Nephron (organoid): ENCODE results near the gene MYO1D.

Experiments used
- H3K27ac Mint-ChIP-seq, 3 experiments: 2 replicates each; pipeline ENCODE4 v1.8.0; 2020; ENCODE audit warnings: mixed read lengths in 3 of 3, mild to moderate bottlenecking in 2 of 3, moderate library complexity in 1 of 3
- H3K27me3 Mint-ChIP-seq: 2 replicates; pipeline ENCODE4 v1.8.0; 2021; ENCODE audit warnings: low read depth, mild to moderate bottlenecking, moderate library complexity, mixed read lengths
- H3K36me3 Mint-ChIP-seq: 2 replicates; pipeline ENCODE4 v1.8.0; 2020; ENCODE audit warnings: low read depth, mixed read lengths
- H3K4me1 Mint-ChIP-seq: 2 replicates; pipeline ENCODE4 v1.8.0; 2020; ENCODE audit warnings: mixed read lengths
- H3K4me3 Mint-ChIP-seq, 3 experiments: 2 replicates each; pipeline ENCODE4 v1.8.0; 2020; ENCODE audit warnings: mild to moderate bottlenecking in 3 of 3, mixed read lengths in 3 of 3, moderate library complexity in 2 of 3
- H3K9me3 Mint-ChIP-seq: 2 replicates; pipeline ENCODE4 v1.8.0; 2020; ENCODE audit warnings: mixed read lengths
- CTCF ChIP-seq, 3 experiments: fragments of 200-600 bp; sonication (generic); IDR thresholded peaks; one replicate each; pipeline ENCODE4 v1.5.0; 2021; ENCODE audit warnings: antibody characterized with exemption in 3 of 3; ENCODE audit not compliant: unreplicated experiment in 3 of 3

The MYO1D gene

GRCh38 chr17:32593003-32593402 lies 283.9 kb downstream of the MYO1D start:
- no peaks in the 10 kb centered on the region for H3K36me3 Mint-ChIP-seq
- no peak overlapping the region for H3K27ac Mint-ChIP-seq
- no peak for TF ChIP-seq CTCF (IDR thresholded peaks at IDR 0.05; ENCODE audit: unreplicated experiment in 3 of 3)
- no peaks in the 10 kb centered on the region for H3K9me3 Mint-ChIP-seq
- no peak overlapping the region for H3K4me3 Mint-ChIP-seq
- peaks cover 5% of the 10 kb centered on the region for H3K27me3 Mint-ChIP-seq
- peaks cover 22% of the 10 kb centered on the region for H3K4me1 Mint-ChIP-seq

- H3K27ac Mint-ChIP-seq, result no peak overlapping the region
- H3K4me1 Mint-ChIP-seq, result peaks cover 16% of the 10 kb centered on the region
- H3K36me3 Mint-ChIP-seq, result no peaks in the 10 kb centered on the region
- no peak overlapping the region for H3K4me3 Mint-ChIP-seq
- TF ChIP-seq CTCF (IDR thresholded peaks at IDR 0.05; ENCODE audit: unreplicated experiment in 3 of 3), result no peak
- no peaks in the 10 kb centered on the region for H3K9me3 Mint-ChIP-seq
- H3K27me3 Mint-ChIP-seq, result peaks cover 5% of the 10 kb centered on the region
These were observed 285.5 kb downstream of the MYO1D start for GRCh38 chr17:32591405-32591804.

GRCh38 chr17:32590974-32591373 lies 285.9 kb downstream of the MYO1D start:
- Mint-ChIP-seq H3K27me3 (peaks cover 5% of the 10 kb centered on the region), H3K36me3 (no peaks in the 10 kb centered on the region), H3K4me1 (peaks cover 12% of the 10 kb centered on the region), H3K4me3 (no peak overlapping the region), H3K9me3 (no peaks in the 10 kb centered on the region), H3K27ac (no peak overlapping the region)
- no peak for TF ChIP-seq CTCF (IDR thresholded peaks at IDR 0.05; ENCODE audit: unreplicated experiment in 3 of 3)

GRCh38 chr17:32588982-32589381 lies 287.9 kb downstream of the MYO1D start:
- peaks cover 5% of the 10 kb centered on the region for H3K36me3 Mint-ChIP-seq
- H3K9me3 Mint-ChIP-seq, result peaks cover 2% of the 10 kb centered on the region
- peaks cover 12% of the 10 kb centered on the region for H3K4me1 Mint-ChIP-seq
- peaks cover 5% of the 10 kb centered on the region for H3K27me3 Mint-ChIP-seq
- no peak overlapping the region for H3K4me3 Mint-ChIP-seq
- no peak overlapping the region for H3K27ac Mint-ChIP-seq
- no peak for TF ChIP-seq CTCF (IDR thresholded peaks at IDR 0.05; ENCODE audit: unreplicated experiment in 3 of 3)

- Mint-ChIP-seq H3K4me1 (peaks cover 10% of the 10 kb centered on the region), H3K27me3 (peaks cover 5% of the 10 kb centered on the region), H3K36me3 (peaks cover 11% of the 10 kb centered on the region), H3K27ac (no peak overlapping the region), H3K4me3 (no peak overlapping the region), H3K9me3 (peaks cover 6% of the 10 kb centered on the region)
- no peak for TF ChIP-seq CTCF (IDR thresholded peaks at IDR 0.05; ENCODE audit: unreplicated experiment in 3 of 3)
These were observed 288.8 kb downstream of the MYO1D start for GRCh38 chr17:32588135-32588534.

GRCh38 chr17:32586666-32587065 lies 290.3 kb downstream of the MYO1D start:
- peaks cover 18% of the 10 kb centered on the region for H3K36me3 Mint-ChIP-seq
- peaks cover 7% of the 10 kb centered on the region for H3K4me1 Mint-ChIP-seq
- peaks cover 5% of the 10 kb centered on the region for H3K27me3 Mint-ChIP-seq
- H3K4me3 Mint-ChIP-seq, result no peak overlapping the region
- no peak for TF ChIP-seq CTCF (IDR thresholded peaks at IDR 0.05; ENCODE audit: unreplicated experiment in 3 of 3)
- no peak overlapping the region for H3K27ac Mint-ChIP-seq
- peaks cover 14% of the 10 kb centered on the region for H3K9me3 Mint-ChIP-seq
